Ovary (tissue), 3 donors: ENCODE results near the gene ASB4.
"Not testable (repeated sequence)": the region's sequence is repeated elsewhere in the genome, so short reads cannot be mapped to it uniquely, and the experiment has no call there.

Experiments
- EP300 ChIP-seq: sonication (generic); formaldehyde crosslinking; IDR thresholded peaks from one replicate; pipeline ENCODE4 v1.6.1; 2017; ENCODE audit warnings: antibody characterized with exemption
- TF ChIP-seq, protein P1 (sequence below), 3 donors: fragments of 450-650 bp in 2 of 3; fragments of 200-600 bp in 1 of 3; IDR thresholded peaks; one replicate each; pipeline versions ENCODE4 v1.5.1 to v1.8.0; 2016 to 2022; ENCODE audit warnings: antibody characterized with exemption in 3 of 3, mild to moderate bottlenecking in 1 of 3
- donor health status: DM: no; HTN: no; CAD: no.

DNA sequence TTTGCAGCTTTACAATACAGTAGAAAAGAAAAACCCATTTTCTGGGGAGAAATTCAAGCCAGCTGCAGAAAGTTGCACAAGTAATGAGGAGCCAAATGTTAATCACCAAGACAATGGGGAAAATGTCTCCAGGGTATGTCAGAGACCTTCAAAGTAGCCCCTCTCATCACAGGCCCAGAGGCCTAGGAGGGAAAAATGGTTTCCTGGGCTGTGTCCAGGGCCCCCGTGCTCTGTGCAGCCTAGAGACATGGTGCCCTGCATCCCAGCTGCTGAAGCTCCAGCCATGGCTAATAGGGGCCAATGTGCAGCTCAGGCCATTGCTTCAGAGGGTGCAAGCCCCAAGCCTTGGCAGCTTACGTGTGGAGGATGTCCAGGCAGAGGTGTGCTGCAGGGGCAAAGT is 25.1 kb upstream of the ASB4 start:
- TF ChIP-seq EP300 = not testable (repeated sequence)
- TF ChIP-seq, protein P1, sequence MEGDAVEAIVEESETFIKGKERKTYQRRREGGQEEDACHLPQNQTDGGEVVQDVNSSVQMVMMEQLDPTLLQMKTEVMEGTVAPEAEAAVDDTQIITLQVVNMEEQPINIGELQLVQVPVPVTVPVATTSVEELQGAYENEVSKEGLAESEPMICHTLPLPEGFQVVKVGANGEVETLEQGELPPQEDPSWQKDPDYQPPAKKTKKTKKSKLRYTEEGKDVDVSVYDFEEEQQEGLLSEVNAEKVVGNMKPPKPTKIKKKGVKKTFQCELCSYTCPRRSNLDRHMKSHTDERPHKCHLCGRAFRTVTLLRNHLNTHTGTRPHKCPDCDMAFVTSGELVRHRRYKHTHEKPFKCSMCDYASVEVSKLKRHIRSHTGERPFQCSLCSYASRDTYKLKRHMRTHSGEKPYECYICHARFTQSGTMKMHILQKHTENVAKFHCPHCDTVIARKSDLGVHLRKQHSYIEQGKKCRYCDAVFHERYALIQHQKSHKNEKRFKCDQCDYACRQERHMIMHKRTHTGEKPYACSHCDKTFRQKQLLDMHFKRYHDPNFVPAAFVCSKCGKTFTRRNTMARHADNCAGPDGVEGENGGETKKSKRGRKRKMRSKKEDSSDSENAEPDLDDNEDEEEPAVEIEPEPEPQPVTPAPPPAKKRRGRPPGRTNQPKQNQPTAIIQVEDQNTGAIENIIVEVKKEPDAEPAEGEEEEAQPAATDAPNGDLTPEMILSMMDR (IDR thresholded peaks at IDR 0.05) = not testable (repeated sequence)
